OCI-M2 (cell line): ENCODE data around the gene MPP3.

Source experiments
- DNase-seq: peaks from one replicate; lab custom pipeline; 2025; ENCODE audit not compliant: unreplicated experiment; lab: John Stamatoyannopoulos, UW

The MPP3 gene

GRCh38 chr17:43834106-43834505, 1.2 kb upstream of the MPP3 start:
- no peak for DNase-seq

GRCh38 chr17:43832168-43832975, 574 bp downstream of the MPP3 start:
- DNase-seq = no peak

- no peak for DNase-seq
Observed at GRCh38 chr17:43831633-43832032, 1.3 kb downstream of the MPP3 start.

GRCh38 chr17:43830510-43831140, 2.3 kb downstream of the MPP3 start:
- DNase-seq = no peak

- no peak for DNase-seq
Observed at GRCh38 chr17:43829738-43830137, 3.2 kb downstream of the MPP3 start.

GRCh38 chr17:43827596-43827995, 5.3 kb downstream of the MPP3 start:
- no peak for DNase-seq

- DNase-seq = no peak
Observed at GRCh38 chr17:43826206-43826605, 6.7 kb downstream of the MPP3 start.

GRCh38 chr17:43825567-43825966, 7.4 kb downstream of the MPP3 start:
- no peak for DNase-seq

- no peak for DNase-seq
Observed at GRCh38 chr17:43823350-43824084, 9.4 kb downstream of the MPP3 start.

GRCh38 chr17:43822570-43823190, 10.3 kb downstream of the MPP3 start:
- no peak for DNase-seq

- DNase-seq = no peak
Observed at GRCh38 chr17:43820759-43821158, 12.2 kb downstream of the MPP3 start.

GRCh38 chr17:43818966-43819365, 14.0 kb downstream of the MPP3 start:
- no peak for DNase-seq

- DNase-seq = no peak
Observed at GRCh38 chr17:43817826-43818225, 15.1 kb downstream of the MPP3 start.

- DNase-seq = no peak
Observed at GRCh38 chr17:43816336-43817320, 16.3 kb downstream of the MPP3 start.

GRCh38 chr17:43814714-43815113, 18.2 kb downstream of the MPP3 start:
- DNase-seq = no peak

GRCh38 chr17:43814026-43814425, 18.9 kb downstream of the MPP3 start:
- DNase-seq = no peak

GRCh38 chr17:43813386-43813785, 19.6 kb downstream of the MPP3 start:
- no peak for DNase-seq

- no peak for DNase-seq
Observed at GRCh38 chr17:43812396-43813265, 20.3 kb downstream of the MPP3 start.

GRCh38 chr17:43810823-43811222, 22.1 kb downstream of the MPP3 start:
- no peak for DNase-seq
